ENCODE results near the gene ETS1. TPM values are rescaled to one million over a fixed set of nuclear protein-coding genes. Genes with fewer than 3 reads are reported as not detected.
A peak's percentile ranks its signal among the peaks of the same experiment; 100 is the strongest.

The ETS1 gene
- total RNA-seq, 2 experiments from 2014 or later = 568 to 580 TPM

- H3K27me3 Mint-ChIP-seq = no peaks in the 10 kb centered on the region
- no peak overlapping the region for H3K4me3 Mint-ChIP-seq
- H3K27ac Mint-ChIP-seq = no peak overlapping the region
- H3K4me1 Mint-ChIP-seq = peaks cover 3% of the 10 kb centered on the region
- H3K9me3 Mint-ChIP-seq = peaks cover 4% of the 10 kb centered on the region
- H3K36me3 Mint-ChIP-seq = peaks cover 2% of the 10 kb centered on the region
- POLR2A ChIA-PET = no interaction called here
- ATAC-seq (ENCODE audit: low read depth) (no peak), DNase-seq (no peak)
Measured at GRCh38 chr11:128428935-128429334, 158.4 kb downstream of the ETS1 start.

- POLR2A ChIA-PET = no interaction called here
- H3K4me1 Mint-ChIP-seq = peaks cover 27% of the 10 kb centered on the region
- H3K27ac Mint-ChIP-seq = no peak overlapping the region
- no peak for ATAC-seq (ENCODE audit: low read depth)
- H3K4me3 Mint-ChIP-seq = no peak overlapping the region
- peaks cover 2% of the 10 kb centered on the region for H3K36me3 Mint-ChIP-seq
- peaks cover 4% of the 10 kb centered on the region for H3K9me3 Mint-ChIP-seq
- no peaks in the 10 kb centered on the region for H3K27me3 Mint-ChIP-seq
- no peak for DNase-seq
Measured at GRCh38 chr11:128424851-128425285, 162.5 kb downstream of the ETS1 start.

DNA sequence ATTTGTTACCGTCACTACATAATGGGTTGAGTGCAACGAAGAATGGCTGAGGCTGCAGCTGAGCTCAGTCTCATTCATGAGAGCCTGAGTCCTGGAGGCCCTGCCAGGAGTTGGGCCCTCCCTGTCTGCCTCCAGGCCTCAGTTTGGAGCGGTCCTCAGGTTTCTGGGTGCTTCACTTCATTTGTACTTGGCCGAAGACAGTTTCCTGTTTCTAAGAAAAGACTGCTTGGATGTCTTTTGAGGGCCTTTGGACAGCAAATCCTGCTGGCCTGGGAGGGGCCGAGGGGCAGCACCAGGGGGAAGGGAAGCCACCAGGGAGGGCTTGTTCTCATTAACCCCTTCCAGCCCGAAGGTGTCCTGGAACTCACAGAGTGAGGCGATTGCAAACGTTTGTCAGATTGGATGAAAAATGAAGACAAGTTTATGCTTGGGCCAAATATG is 163.1 kb downstream of the ETS1 start:
- Mint-ChIP-seq H3K9me3 (peaks cover 4% of the 10 kb centered on the region), H3K27ac (no peak overlapping the region), H3K27me3 (no peaks in the 10 kb centered on the region), H3K36me3 (no peaks in the 10 kb centered on the region), H3K4me1 (peaks cover 29% of the 10 kb centered on the region), H3K4me3 (no peak overlapping the region)
- no peak for DNase-seq
- POLR2A ChIA-PET = no interaction called here
- ATAC-seq (ENCODE audit: low read depth) = no peak

GRCh38 chr11:128422576-128423370 is 164.6 kb downstream of the ETS1 start:
- Mint-ChIP-seq H3K4me1 (peaks cover 29% of the 10 kb centered on the region), H3K36me3 (no peaks in the 10 kb centered on the region), H3K4me3 (peak overlapping the region; percentile 50), H3K27ac (peak overlapping the region; percentile 77), H3K27me3 (no peaks in the 10 kb centered on the region), H3K9me3 (no peaks in the 10 kb centered on the region)
- ATAC-seq (ENCODE audit: low read depth) = peak; percentile 84
- DNase-seq = peak; percentile 70
- POLR2A ChIA-PET = interaction anchor here (0.9 to 1.1 kb wide), 4 partner anchors 30 to 200 kb away, joined by 3 to 4 read pairs (median 3); no protein-coding TSS in a partner anchor

DNA sequence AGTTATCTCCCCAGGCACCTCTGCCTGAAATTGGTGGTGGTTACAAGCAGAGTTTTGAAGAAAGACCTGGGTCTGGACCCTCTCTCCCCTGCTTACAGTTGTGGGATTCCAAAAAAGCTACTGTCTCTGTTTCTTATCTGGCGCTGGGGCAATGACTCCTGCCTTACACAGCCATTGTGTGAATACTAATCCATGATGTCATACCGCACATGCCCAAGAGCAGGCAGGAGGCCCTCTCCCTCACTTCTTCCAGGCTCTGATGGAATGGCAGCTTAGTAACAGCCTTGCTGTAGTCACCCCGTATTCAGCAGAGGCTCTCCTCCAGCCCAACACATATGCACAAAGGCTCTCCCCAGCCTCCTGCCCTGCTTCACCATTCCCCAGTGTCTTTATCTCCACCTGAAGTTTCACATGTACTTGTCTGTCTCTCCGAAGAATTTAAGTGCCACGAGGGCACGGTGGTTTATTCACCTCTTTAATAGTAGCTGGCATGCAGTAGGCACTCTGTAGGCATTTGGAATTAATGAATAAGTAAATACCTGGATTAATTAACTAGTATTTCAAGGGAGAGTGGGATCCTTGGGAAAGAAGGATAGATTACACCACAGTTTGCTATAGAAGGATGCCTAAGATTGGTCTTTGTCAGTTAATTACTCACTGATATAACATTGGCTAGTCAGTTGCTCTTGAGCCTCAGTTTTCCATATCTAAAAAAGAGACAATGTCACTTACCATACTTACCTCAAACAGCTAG is 165.6 kb downstream of the ETS1 start:
- POLR2A ChIA-PET = interaction anchor here (0.6 to 1.1 kb wide), 4 partner anchors 31 to 122 kb away, joined by 3 to 4 read pairs (median 3); no protein-coding TSS in a partner anchor
- Mint-ChIP-seq H3K27me3 (no peaks in the 10 kb centered on the region), H3K4me3 (no peak overlapping the region), H3K36me3 (no peaks in the 10 kb centered on the region), H3K9me3 (no peaks in the 10 kb centered on the region), H3K27ac (no peak overlapping the region), H3K4me1 (peaks cover 35% of the 10 kb centered on the region)
- ATAC-seq (ENCODE audit: low read depth) (no peak), DNase-seq (no peak)

DNA sequence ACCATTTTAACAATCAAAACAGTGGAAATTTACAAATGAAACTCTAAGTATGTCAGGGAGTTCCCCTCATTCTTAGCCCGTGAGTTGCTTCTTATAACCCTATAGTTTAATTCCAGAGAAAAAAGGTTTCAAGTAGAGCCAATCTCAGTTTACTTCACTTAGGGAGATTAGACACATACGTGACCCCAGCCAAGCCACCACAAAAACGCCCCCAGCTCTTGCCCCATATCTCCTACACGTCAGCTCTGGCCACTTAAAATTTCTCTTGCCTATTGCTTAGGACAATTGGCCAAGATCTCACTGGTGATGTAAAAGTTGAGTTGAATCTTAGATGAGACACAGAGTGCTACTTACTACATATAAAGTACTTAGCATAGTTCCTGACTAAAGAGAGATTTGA is 166.4 kb downstream of the ETS1 start:
- Mint-ChIP-seq H3K27me3 (no peaks in the 10 kb centered on the region), H3K4me3 (no peak overlapping the region), H3K4me1 (peaks cover 34% of the 10 kb centered on the region), H3K36me3 (no peaks in the 10 kb centered on the region), H3K9me3 (no peaks in the 10 kb centered on the region), H3K27ac (no peak overlapping the region)
- ATAC-seq (ENCODE audit: low read depth) = no peak
- POLR2A ChIA-PET = interaction anchor here (0.6 to 0.9 kb wide), 2 partner anchors 32 to 118 kb away, joined by 3 read pairs; no protein-coding TSS in a partner anchor
- no peak for DNase-seq

GRCh38 chr11:128420265-128420664 is 167.1 kb downstream of the ETS1 start:
- POLR2A ChIA-PET = interaction anchor here (1.1 kb wide), 1 partner anchor 118 kb away, joined by 3 read pairs; no protein-coding TSS in a partner anchor

GRCh38 chr11:128419012-128419767 is 168.2 kb downstream of the ETS1 start:
- DNase-seq (no peak), ATAC-seq (ENCODE audit: low read depth) (no peak)
- Mint-ChIP-seq H3K9me3 (no peaks in the 10 kb centered on the region), H3K4me3 (no peak overlapping the region), H3K4me1 (peaks cover 37% of the 10 kb centered on the region), H3K27me3 (no peaks in the 10 kb centered on the region), H3K36me3 (no peaks in the 10 kb centered on the region), H3K27ac (no peak overlapping the region)
- POLR2A ChIA-PET = interaction anchor here (1.1 kb wide), 1 partner anchor 117 kb away, joined by 3 read pairs; no protein-coding TSS in a partner anchor

More at GRCh38 chr11:128420265-128420664, 167.1 kb downstream of the ETS1 start:
- no peaks in the 10 kb centered on the region for H3K27me3 Mint-ChIP-seq
- DNase-seq (no peak), ATAC-seq (ENCODE audit: low read depth) (no peak)
- no peak overlapping the region for H3K27ac Mint-ChIP-seq
- no peaks in the 10 kb centered on the region for H3K9me3 Mint-ChIP-seq
- peaks cover 37% of the 10 kb centered on the region for H3K4me1 Mint-ChIP-seq
- H3K36me3 Mint-ChIP-seq = no peaks in the 10 kb centered on the region
- H3K4me3 Mint-ChIP-seq = no peak overlapping the region

GRCh38 chr11:128417607-128418324 is 169.6 kb downstream of the ETS1 start:
- ATAC-seq (ENCODE audit: low read depth) = no peak
- Mint-ChIP-seq H3K27me3 (no peaks in the 10 kb centered on the region), H3K36me3 (no peaks in the 10 kb centered on the region), H3K27ac (no peak overlapping the region), H3K4me3 (no peak overlapping the region), H3K9me3 (no peaks in the 10 kb centered on the region), H3K4me1 (peaks cover 38% of the 10 kb centered on the region)
- POLR2A ChIA-PET = no interaction called here
- no peak for DNase-seq

GRCh38 chr11:128416976-128417375 is 170.4 kb downstream of the ETS1 start:
- no peaks in the 10 kb centered on the region for H3K9me3 Mint-ChIP-seq
- peaks cover 36% of the 10 kb centered on the region for H3K4me1 Mint-ChIP-seq
- peaks cover 1% of the 10 kb centered on the region for H3K36me3 Mint-ChIP-seq
- POLR2A ChIA-PET = no interaction called here
- DNase-seq (no peak), ATAC-seq (ENCODE audit: low read depth) (no peak)
- no peak overlapping the region for H3K4me3 Mint-ChIP-seq
- H3K27me3 Mint-ChIP-seq = no peaks in the 10 kb centered on the region
- H3K27ac Mint-ChIP-seq = no peak overlapping the region

GRCh38 chr11:128415539-128415938 is 171.8 kb downstream of the ETS1 start:
- Mint-ChIP-seq H3K9me3 (peaks cover 1% of the 10 kb centered on the region), H3K27me3 (no peaks in the 10 kb centered on the region), H3K27ac (no peak overlapping the region), H3K4me1 (peaks cover 33% of the 10 kb centered on the region), H3K36me3 (peaks cover 1% of the 10 kb centered on the region), H3K4me3 (no peak overlapping the region)
- ATAC-seq (ENCODE audit: low read depth) (no peak), DNase-seq (no peak)
- POLR2A ChIA-PET = no interaction called here

- peaks cover 30% of the 10 kb centered on the region for H3K4me1 Mint-ChIP-seq
Measured at GRCh38 chr11:128412847-128413791, 174.2 kb downstream of the ETS1 start.

More at GRCh38 chr11:128412847-128413791, 174.2 kb downstream of the ETS1 start:
- POLR2A ChIA-PET = interaction anchor here (0.6 kb wide), 2 partner anchors 31 to 71 kb away, joined by 3 read pairs; no protein-coding TSS in a partner anchor
- no peaks in the 10 kb centered on the region for H3K27me3 Mint-ChIP-seq
- H3K9me3 Mint-ChIP-seq = peaks cover 1% of the 10 kb centered on the region
- DNase-seq (no peak), ATAC-seq (ENCODE audit: low read depth) (no peak)
- peak overlapping the region; percentile 40 for H3K4me3 Mint-ChIP-seq
- H3K36me3 Mint-ChIP-seq = peaks cover 4% of the 10 kb centered on the region
- H3K27ac Mint-ChIP-seq = no peak overlapping the region

Measured in activated naive CD8-positive, alpha-beta T cell treated with anti-CD3 and anti-CD28 coated beads, Interleukin-2, amount 10 ng/mL, durations not matched to agents 7 days and 5 days (primary cell).